ENCODE measurements around the gene GMDS. TPM values are rescaled to one million over a fixed set of nuclear protein-coding genes. Genes with fewer than 3 reads are reported as not detected.

GMDS gene
- total and polyA plus RNA-seq, 2 donors (not counting 1 experiment from before 2014, with no cell fraction given), result 12.7 to 34.5 TPM

GRCh38 chr6:1764397-1764987 is 480.9 kb downstream of the GMDS start:
- no peaks in the 10 kb centered on the region for H3K27me3 ChIP-seq (ENCODE audit: control insufficient read depth, insufficient read depth, low read length)
- no peak for DNase-seq (ENCODE audit: low read depth in 2 of 2)
- TF ChIP-seq CTCF (conservative IDR thresholded peaks at IDR 0.05 in 1 of 2, IDR thresholded peaks at IDR 0.05 in 1 of 2; ENCODE audit: low read depth in 1 of 2, low read length in 2 of 2), result no peak
- TF ChIP-seq EZH2 (IDR thresholded peaks at IDR 0.05; ENCODE audit: low read length, missing control alignments), result no peak
- no peaks in the 10 kb centered on the region for H4K20me1 ChIP-seq (ENCODE audit: control insufficient read depth, extremely low read depth, insufficient read depth, low read length)
- H3K9me3 ChIP-seq (ENCODE audit: control insufficient read depth, insufficient read depth, low read depth, low read length), result no peaks in the 10 kb centered on the region
- H3K36me3 ChIP-seq (ENCODE audit: control insufficient read depth, insufficient read depth, low read length), result no peaks in the 10 kb centered on the region
- no peak overlapping the region for H3K4me3 ChIP-seq (replicated peaks in 1 of 4; ENCODE audit: control extremely low read depth in 1 of 4, insufficient read depth in 1 of 4, low read depth in 3 of 4, low read length in 4 of 4)
- H3K27ac ChIP-seq (ENCODE audit: insufficient read depth, low read length), result no peak overlapping the region
- H3K79me2 ChIP-seq (ENCODE audit: control insufficient read depth, insufficient read depth, low read length), result no peaks in the 10 kb centered on the region
- H3K4me1 ChIP-seq (ENCODE audit: control insufficient read depth, extremely low read depth, insufficient read depth, low read length), result no peaks in the 10 kb centered on the region
- no peak overlapping the region for H3K9ac ChIP-seq (ENCODE audit: insufficient read depth, low read length)
- H3K4me2 ChIP-seq (ENCODE audit: extremely low read depth, insufficient read depth, low read length), result no peak overlapping the region
- no peak overlapping the region for H2AFZ ChIP-seq (ENCODE audit: low read length)

- Histone ChIP-seq H3K9ac (ENCODE audit: insufficient read depth, low read length) (no peak overlapping the region), H3K4me2 (ENCODE audit: extremely low read depth, insufficient read depth, low read length) (no peak overlapping the region), H3K4me1 (ENCODE audit: control insufficient read depth, extremely low read depth, insufficient read depth, low read length) (no peaks in the 10 kb centered on the region), H2AFZ (ENCODE audit: low read length) (no peak overlapping the region), H3K4me3 (replicated peaks in 1 of 4; ENCODE audit: control extremely low read depth in 1 of 4, insufficient read depth in 1 of 4, low read depth in 3 of 4, low read length in 4 of 4) (no peak overlapping the region), H3K79me2 (ENCODE audit: control insufficient read depth, insufficient read depth, low read length) (no peaks in the 10 kb centered on the region), H4K20me1 (ENCODE audit: control insufficient read depth, extremely low read depth, insufficient read depth, low read length) (no peaks in the 10 kb centered on the region), H3K27me3 (ENCODE audit: control insufficient read depth, insufficient read depth, low read length) (no peaks in the 10 kb centered on the region), H3K9me3 (ENCODE audit: control insufficient read depth, insufficient read depth, low read depth, low read length) (no peaks in the 10 kb centered on the region), H3K27ac (ENCODE audit: insufficient read depth, low read length) (no peak overlapping the region), H3K36me3 (ENCODE audit: control insufficient read depth, insufficient read depth, low read length) (no peaks in the 10 kb centered on the region)
- TF ChIP-seq EZH2 (IDR thresholded peaks at IDR 0.05; ENCODE audit: low read length, missing control alignments) (no peak), CTCF (conservative IDR thresholded peaks at IDR 0.05 in 1 of 2, IDR thresholded peaks at IDR 0.05 in 1 of 2; ENCODE audit: low read depth in 1 of 2, low read length in 2 of 2) (no peak)
- no peak for DNase-seq (ENCODE audit: low read depth in 2 of 2)
Observed at GRCh38 chr6:1763404-1763803, 482.0 kb downstream of the GMDS start.

GRCh38 chr6:1762203-1762602 is 483.2 kb downstream of the GMDS start:
- Histone ChIP-seq H3K4me1 (ENCODE audit: control insufficient read depth, extremely low read depth, insufficient read depth, low read length) (no peaks in the 10 kb centered on the region), H3K4me3 (replicated peaks in 1 of 4; ENCODE audit: control extremely low read depth in 1 of 4, insufficient read depth in 1 of 4, low read depth in 3 of 4, low read length in 4 of 4) (no peak overlapping the region), H3K27me3 (ENCODE audit: control insufficient read depth, insufficient read depth, low read length) (no peaks in the 10 kb centered on the region), H4K20me1 (ENCODE audit: control insufficient read depth, extremely low read depth, insufficient read depth, low read length) (no peaks in the 10 kb centered on the region), H3K36me3 (ENCODE audit: control insufficient read depth, insufficient read depth, low read length) (no peaks in the 10 kb centered on the region), H3K4me2 (ENCODE audit: extremely low read depth, insufficient read depth, low read length) (no peak overlapping the region), H2AFZ (ENCODE audit: low read length) (no peak overlapping the region), H3K9ac (ENCODE audit: insufficient read depth, low read length) (no peak overlapping the region), H3K27ac (ENCODE audit: insufficient read depth, low read length) (no peak overlapping the region), H3K9me3 (ENCODE audit: control insufficient read depth, insufficient read depth, low read depth, low read length) (no peaks in the 10 kb centered on the region), H3K79me2 (ENCODE audit: control insufficient read depth, insufficient read depth, low read length) (no peaks in the 10 kb centered on the region)
- DNase-seq (ENCODE audit: low read depth in 2 of 2), result no peak
- TF ChIP-seq CTCF (conservative IDR thresholded peaks at IDR 0.05 in 1 of 2, IDR thresholded peaks at IDR 0.05 in 1 of 2; ENCODE audit: low read depth in 1 of 2, low read length in 2 of 2) (no peak), EZH2 (IDR thresholded peaks at IDR 0.05; ENCODE audit: low read length, missing control alignments) (no peak)

All from fibroblast of lung (primary cell).